Cardiac fibroblast (primary cell): ENCODE measurements around the gene ITFG2.

ENCODE experiments used
- DNase-seq, 2 donors: peaks; one replicate each; pipeline versions ENCODE4 v3.0.0 to v3.0.0-alpha.2; 2010; ENCODE audit warnings: low read depth in 2 of 2
- H3K4me3 ChIP-seq, 2 donors: replicated peaks in 1 of 2; 1 replicate in 1 of 2; 2 replicates in 1 of 2; pipeline ENCODE4 v1.5.1; 2011; ENCODE audit warnings: low read depth in 2 of 2, low read length in 2 of 2, mild to moderate bottlenecking in 2 of 2, moderate library complexity in 1 of 2
- CTCF ChIP-seq: IDR thresholded peaks from one replicate; pipeline ENCODE4 v1.5.1; 2011; ENCODE audit warnings: low read depth, mild to moderate bottlenecking, low read length, inconsistent platforms

Gene ITFG2

DNA sequence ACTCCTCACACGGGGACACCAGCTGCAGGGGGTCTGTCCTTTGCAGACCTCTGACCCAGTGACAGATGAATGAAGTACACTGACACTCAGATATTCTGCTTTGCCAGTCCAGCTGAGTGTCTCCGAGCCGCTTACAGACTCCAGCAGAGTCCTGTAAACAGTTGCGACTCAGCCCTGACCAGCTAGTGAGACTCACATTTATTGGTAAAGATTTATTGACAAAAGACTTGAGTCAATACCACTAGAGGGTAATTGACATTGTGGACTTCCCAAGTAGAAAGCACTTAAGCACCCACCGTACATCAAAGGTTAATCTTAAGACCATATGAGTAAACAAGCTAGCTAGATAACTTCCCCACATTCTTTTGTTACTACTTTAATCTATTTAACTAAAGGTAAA lies 27.5 kb upstream of the ITFG2 start:
- H3K4me3 ChIP-seq = no peak overlapping the region
- DNase-seq = no peak
- TF ChIP-seq CTCF = no peak

GRCh38 chr12:2791089-2791488 lies 21.4 kb upstream of the ITFG2 start:
- no peak for TF ChIP-seq CTCF
- H3K4me3 ChIP-seq = no peak overlapping the region
- no peak for DNase-seq

DNA sequence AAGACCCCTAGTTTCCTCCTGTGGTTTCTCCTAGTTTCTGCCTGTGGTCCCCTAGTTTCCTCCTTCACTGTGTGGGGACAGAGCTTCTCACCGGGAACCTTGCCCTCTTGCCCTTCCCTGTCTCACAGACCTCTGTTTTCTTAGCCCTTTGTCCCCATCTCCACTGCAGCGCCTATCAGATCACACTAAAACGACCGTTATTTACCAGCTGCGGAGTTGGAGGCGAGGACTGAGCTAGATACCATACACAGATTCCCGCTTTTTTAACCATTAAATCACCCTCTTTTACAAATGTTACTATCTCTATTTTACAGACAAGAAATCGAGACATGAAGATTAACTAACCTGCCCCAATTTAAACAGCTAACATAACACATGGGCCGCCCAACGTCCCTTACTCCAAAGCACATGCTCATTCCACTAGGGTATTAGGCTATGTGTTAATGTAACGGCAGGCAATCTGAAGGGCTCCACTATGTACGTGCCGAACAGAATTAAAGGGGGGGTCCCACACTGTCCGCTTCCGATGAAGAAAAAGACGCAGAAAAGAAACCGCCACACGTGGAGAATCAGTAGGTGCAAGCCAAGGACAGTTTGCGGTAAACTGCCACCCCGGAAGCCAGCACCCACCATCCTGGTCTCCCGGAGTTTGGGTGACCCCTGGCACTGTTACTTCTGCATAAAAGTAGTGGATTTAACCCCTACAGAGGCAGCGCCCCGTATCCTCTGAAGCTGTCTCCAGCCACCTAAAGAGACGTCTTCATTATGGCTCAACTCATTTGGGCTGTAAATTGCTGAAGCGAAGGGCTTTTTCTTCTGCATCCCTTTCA lies 19.6 kb upstream of the ITFG2 start:
- H3K4me3 ChIP-seq = no peak overlapping the region
- TF ChIP-seq CTCF = no peak
- DNase-seq = no peak

DNA sequence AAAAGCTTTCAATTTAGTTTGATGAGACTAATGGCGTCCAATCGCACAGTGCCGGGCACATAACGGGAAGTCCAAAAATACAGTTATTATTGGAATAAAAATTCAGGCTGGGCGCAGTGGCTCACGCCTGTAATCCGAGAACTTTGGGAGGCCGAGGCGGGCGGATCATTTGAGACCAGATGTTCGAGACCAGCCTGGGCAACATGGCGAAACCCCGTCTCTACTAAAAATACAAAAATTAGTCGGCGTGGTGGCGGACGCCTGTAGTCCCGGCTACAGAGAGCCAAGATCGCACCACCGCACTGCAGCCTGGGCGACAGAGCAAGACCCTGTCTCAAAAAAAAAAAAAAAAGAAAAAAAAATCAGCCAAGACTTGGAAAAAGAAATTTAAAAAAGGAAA lies 18.9 kb upstream of the ITFG2 start:
- DNase-seq = no peak
- H3K4me3 ChIP-seq = no peak overlapping the region
- no peak for TF ChIP-seq CTCF

DNA sequence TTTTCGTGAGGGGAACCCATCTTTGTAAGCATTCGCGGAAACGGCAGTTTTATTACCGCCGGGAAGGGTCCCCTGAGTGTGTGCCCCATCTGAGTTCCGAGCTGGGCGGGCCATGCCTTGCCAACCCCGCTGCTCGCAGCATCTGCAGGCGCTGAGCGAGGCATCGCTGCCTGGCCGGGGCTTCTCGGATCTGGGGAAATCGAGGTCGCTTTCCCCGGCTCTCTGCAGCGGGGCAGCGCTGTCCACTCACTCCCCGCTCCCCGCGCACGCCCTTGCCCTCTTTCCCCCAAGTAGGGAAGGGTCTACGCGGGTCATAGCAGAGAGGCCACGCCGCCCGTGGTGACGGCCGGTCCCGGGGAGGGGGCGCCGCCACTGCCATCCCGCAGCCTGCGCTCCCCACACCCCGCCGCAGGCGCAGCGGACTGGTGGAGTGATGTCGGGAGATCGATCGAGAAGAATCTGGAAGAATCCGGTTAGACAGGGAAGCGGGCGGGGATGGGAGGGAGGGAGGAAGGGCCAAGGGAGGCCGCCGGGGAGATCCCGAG lies 18.2 kb upstream of the ITFG2 start:
- peak in 1 of 2 donors; percentile 49 for DNase-seq
- H3K4me3 ChIP-seq = peak overlapping the region; percentile 65 to 80
- no peak for TF ChIP-seq CTCF

DNA sequence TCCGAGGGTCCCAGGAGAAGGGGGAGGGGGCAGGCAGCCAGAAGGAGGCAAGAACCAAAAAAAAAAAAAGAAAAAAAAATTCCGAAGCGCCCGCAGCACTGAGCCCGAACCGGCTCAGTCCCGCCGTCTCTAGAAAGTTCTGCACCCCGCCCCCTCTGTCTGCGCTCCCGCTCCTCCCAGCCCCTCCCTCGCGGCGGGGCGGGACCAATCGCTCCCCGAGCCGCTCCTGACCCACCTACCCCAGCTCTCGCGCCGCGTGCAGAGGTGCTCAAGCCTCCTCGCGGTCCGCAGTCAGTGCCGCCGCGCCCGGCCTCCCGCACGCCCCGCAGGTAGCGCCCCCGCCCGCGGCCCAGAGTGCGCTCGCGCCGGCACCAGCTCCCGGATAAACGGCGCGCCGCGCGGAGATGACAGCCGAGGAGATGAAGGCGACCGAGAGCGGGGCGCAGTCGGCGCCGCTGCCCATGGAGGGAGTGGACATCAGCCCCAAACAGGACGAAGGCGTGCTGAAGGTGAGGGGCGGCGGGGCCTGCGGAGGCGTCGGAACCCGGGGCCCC lies 17.7 kb upstream of the ITFG2 start, which contains the start of gene FKBP4:
Gene FKBP4 (plus strand): TSS at position 235 of the 554 bp plus-strand sequence. CDS start 170 bp downstream, at position 405.
- peak; percentile 76 to 83 for DNase-seq
- TF ChIP-seq CTCF = no peak
- peak within 1 kb of the TSS; percentile 78 to 80 for H3K4me3 ChIP-seq
